IPS-NIHi11 (cell line): Measurements from ENCODE around the gene NGEF.
"Not testable (repeated sequence)": the region's sequence is repeated elsewhere in the genome, so short reads cannot be mapped to it uniquely, and the experiment has no call there.

Experiments
- DNase-seq: peaks from one replicate; pipeline ENCODE4 v3.0.0; 2012; ENCODE audit warnings: mixed read lengths, low spot score

NGEF gene

DNA sequence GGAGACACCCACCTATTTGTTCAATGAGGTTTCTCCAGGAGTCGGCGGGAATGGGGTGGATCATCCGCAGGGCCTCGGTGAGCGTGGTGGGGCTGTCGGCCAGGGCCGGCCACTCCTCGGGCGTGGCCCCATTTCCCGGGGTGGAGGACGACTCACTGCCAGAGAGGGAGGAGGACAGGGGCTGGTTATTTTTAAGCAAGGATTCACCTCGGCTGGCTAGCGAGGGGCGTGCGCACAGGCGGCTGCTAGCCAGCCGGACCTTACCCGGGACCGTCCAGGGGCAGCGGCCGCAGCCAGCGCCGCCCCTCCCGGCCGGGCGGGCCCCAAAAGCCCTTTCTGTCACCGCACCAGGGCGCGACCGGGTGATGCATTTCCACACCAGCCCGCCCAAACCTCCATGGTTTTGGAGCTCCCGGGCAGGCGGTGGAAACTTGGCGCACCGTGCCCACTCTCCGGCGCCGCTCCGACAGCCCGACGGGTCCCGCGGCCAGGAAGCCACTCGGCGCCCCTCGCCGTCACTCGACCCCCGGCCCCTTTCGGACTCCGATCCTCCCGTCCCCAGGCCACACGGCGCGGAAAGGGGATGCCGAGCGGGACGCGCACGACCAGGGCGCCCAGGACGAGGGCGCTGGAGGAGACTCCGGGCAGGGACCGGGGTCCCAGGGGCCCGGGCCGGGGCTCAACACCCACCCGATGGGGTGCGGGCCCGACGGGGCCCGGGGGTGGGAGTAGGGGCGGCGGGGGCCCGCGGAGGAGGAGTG is 85.8 kb downstream of the NGEF start:
- DNase-seq, result peak; percentile 56

DNA sequence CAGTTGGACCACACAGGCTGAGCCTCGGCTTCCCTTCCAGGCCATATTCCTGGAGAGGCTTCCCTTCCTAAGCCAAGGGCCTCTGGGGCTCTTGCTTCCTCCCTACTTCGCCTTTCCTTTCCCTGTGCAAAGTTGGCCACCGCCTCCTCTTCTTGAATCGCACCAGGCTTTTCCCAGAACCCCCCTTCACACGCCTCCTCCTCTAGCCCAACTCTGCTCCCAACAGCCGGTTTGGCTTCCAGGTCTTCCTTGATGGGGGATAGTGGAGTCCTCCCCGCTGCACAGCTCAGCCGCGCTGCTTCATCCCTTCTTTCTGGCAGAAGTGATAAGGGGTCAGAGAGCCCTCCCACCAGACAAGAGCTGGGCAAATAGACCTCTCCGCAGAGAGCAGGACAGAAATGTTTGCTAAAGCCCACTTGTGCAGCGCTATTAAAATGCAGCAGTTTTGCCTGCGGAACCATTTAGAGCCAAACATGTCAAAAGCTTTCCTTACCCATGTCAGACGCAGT is 86.6 kb downstream of the NGEF start:
- peak; percentile 33 for DNase-seq

- peak; percentile 27 for DNase-seq
Observed at GRCh38 chr2:232925821-232926156, 87.3 kb downstream of the NGEF start.

DNA sequence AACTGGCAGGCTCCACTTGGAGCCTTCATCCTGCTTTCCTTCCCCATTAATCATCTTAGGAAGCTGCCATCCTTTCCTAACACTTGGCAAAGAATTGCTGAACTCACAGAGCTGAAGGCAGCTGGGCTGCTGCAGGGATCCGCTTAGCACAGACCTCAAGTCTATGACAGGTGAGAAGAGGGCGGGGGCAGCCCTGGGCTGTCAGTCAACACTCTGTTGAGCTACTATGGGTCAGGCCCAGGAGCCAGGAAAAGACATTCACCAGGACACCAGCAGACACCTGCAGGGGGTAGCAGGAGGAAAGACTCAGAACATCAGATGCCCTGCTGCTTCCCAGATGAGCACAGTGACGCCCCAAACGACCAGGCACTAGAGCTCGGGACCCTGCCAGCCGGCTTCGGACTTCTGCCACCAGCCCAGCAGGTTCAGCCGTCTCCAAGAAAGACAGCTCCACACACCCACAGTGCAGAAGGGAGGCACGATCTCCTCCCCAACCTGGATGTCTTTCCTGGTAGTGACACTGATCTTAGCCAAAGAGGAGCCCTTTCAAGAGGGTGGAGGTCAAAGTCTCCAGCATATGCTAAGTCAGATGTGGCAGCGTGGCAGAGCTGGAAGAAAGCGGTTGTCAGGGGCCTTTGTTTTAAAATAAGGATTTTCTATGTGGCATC is 87.8 kb downstream of the NGEF start:
- DNase-seq, result peak; percentile 48

DNA sequence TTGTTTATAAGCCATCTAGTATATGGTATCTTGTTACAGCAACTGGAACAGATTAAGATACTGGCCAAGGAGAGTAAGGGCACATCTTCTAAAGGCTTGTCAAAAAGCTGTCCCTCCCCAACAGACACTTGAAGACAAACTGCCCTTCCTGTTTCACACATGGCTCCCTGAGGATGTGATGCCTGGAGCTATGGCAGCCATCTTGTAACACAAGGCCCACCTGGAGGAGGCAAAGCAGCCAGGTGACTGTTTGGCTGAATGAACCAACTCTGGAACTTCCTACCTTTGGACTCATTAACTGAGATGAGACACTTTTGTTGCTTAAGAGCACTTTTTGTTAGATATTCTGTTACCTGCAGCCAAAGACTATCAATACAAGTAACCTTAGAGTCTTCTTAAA is 88.6 kb downstream of the NGEF start:
- no peak for DNase-seq

- DNase-seq, result no peak
Observed at GRCh38 chr2:232920760-232921159, 92.3 kb downstream of the NGEF start.

GRCh38 chr2:232920055-232920454 is 93.0 kb downstream of the NGEF start:
- no peak for DNase-seq

- DNase-seq, result no peak
Observed at GRCh38 chr2:232919141-232919540, 93.9 kb downstream of the NGEF start.

DNA sequence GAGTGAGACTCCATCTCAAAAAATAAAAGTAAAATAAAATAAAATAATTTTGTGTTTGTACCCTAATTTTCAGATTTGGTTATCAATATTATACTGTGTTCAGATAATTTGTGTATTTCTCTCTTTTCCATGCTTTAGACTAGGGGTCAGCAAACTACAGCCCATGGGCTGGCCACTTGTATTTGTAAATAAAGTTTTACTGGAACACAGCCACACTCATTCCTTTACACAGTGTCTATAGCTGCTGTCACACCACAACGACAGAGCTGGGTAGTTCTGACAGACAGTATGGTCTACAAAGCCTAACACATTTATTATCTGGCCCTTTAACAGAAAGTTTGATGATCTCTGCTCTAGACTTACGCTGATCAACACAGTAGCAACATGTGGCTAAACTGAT is 99.2 kb downstream of the NGEF start:
- no peak for DNase-seq

- no peak for DNase-seq
Observed at GRCh38 chr2:232911712-232912277, 101.3 kb downstream of the NGEF start.

DNA sequence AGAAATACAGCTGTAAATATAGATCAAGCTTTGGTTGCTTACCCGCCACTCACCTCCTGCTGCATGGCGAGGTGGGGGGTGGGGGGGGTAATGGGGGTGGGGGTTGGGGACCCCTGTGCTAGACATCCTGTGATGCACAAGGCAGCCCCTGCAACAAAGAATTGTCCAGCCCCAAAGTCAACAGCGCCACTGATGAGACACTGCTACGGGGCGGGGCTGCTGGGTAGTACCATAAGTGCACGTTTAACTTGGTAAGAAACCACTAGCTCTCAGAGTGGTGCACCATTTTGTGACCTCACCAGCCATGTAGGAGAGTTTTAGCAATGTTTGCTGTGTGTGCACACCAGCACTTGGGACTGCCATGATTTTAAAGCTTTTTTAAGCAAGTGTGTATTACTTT is 102.7 kb downstream of the NGEF start:
- DNase-seq, result no peak

GRCh38 chr2:232908695-232909094 is 104.4 kb downstream of the NGEF start:
- no peak for DNase-seq

DNA sequence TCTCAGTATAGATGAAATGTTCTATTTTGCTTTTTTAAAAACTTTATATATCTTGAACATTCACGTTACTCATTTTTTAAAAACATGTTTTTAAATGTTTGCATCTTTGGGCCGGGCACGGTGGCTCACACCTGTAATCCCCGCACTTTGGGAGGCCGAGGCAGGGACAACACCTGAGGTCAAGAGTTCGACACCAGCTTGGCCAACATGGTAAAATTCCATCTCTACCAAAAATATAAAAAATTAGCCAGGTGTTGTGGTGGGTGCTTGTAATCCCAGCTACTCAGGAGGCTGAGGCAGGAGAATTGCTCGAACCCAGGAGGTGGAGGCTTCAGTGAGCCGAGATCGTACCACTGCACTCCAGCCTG is 105.4 kb downstream of the NGEF start:
- DNase-seq, result not testable (repeated sequence)

DNA sequence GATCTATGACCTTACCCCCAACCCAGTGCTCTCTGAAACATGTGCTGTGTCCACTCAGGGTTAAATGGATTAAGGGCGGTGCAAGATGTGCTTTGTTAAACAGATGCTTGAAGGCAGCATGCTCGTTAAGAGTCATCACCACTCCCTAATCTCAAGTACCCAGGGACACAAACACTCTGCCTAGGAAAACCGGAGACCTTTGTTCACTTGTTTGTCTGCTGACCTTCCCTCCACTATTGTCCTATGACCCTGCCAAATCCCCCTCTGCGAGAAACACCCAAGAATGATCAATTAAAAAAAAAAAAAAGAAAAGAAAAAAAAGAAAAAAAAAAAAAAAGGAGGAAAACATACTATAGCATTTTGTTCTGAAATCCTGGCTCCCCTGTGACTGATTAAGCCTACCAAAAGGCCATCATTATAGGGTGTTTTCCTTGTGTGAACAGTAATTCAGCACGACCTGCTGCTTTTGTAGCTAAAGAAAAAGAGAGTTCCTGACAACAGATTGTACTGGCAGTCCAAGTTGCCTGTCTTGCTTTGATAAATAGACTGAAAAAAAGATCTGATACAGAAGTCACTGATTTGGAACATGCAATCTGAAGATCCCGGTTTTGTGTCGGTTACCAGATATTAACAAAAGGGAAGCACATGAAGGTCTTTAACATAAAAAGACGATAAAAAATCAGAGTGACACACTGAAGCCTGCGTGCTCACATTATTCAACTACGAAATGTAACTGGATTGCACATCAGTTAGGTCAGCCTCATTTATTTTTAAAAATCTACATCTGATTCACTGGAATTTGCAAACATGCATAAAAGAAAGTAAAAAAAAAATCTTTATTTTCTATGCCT is 106.0 kb downstream of the NGEF start:
- not testable (repeated sequence) for DNase-seq

DNA sequence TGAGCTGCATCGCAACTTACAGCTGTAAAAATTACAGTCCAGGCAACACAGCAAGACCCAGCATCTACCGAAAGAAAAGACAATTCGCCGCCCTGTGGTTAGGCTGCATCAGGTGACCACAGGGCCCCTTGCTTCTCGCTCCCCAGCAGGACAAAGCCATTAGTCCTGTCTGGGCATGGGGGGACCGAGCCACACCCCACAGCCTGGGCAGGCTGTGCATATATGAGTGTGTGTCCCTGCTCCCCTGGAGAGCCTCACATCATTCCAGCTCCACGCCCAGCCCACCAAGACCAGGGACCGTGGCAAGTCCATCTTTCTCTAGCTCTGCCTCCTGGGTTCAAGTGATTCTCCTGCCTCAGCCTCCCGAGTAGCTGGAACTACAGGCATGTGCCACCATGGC is 109.1 kb downstream of the NGEF start:
- no peak for DNase-seq

DNA sequence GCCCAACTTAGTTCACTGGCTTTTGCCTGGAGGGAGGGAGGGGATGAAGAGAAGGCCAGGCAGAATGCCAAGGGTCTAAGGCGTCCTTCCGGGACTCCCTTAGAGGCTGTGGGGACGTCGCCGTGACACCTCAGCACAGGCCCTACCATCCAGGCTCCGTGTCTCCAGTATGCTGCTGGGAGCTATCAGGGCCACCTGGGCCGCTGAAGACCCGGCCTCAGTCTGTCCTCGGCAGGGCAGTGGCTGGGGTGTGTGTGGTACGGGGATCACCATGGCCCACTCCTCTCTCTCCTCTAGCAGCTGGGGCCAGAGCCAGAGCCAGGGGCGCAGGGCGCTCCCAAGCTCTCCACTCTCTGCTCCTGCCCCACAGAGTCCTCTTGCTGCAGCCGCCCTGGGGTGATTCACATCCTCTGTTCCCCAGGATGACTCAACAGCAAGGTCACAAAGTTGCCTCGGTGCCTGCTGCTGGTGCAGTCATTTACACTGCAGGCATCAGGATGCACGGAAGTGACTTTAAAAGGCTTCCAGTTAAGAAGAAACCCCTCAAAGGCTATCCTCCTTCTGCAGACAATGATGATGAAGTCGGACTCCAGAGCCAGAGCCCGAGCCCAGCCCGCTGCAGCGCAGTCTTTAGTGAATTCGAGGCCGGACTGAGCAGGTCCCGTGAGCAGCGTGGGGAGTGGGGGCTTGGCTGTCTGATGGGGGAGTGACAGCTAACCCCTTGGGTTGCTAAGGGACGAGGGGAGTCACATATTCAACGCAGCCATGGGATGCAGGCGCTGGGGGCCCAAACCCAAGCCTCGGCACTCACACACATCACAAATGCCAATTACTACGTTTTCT is 111.1 kb downstream of the NGEF start:
- peak; percentile 42 for DNase-seq

- DNase-seq, result peak; percentile 48
Observed at GRCh38 chr2:232900811-232901735, 112.0 kb downstream of the NGEF start.

- no peak for DNase-seq
Observed at GRCh38 chr2:232898592-232899543, 114.2 kb downstream of the NGEF start.
